MCF 10A (cell line): ENCODE results near the gene ECE1. TPM values are rescaled to one million over a fixed set of nuclear protein-coding genes. Genes with fewer than 3 reads are reported as not detected.

Source experiments
- BruUV-seq: library from RNA; stranded (reverse); fragments of 400-500 nt; replicated peaks from 2 replicates; lab custom pipeline; 2021; lab: Mats Ljungman, UMichigan
- CTCF ChIA-PET: fragments of 300-600 bp; sonication (Branson Sonifier 250); formaldehyde crosslinking; extraction: SDS; loops from one replicate; lab custom pipeline; 2021; ENCODE audit warnings: antibody characterized with exemption, inconsistent platforms; lab: Yijun Ruan, JAX
- POLR2A ChIA-PET: fragments of 300-600, 350-650 bp; sonication (Branson Sonifier 250); formaldehyde crosslinking; extraction: SDS; loops from one replicate; lab custom pipeline; 2020; ENCODE audit warnings: antibody characterized with exemption, inconsistent platforms; lab: Yijun Ruan, JAX
- DNase-seq: peaks from one replicate; pipeline ENCODE4 v3.0.0-alpha.2; 2018; ENCODE audit not compliant: unreplicated experiment
- H3K27ac Mint-ChIP-seq: one replicate; pipeline ENCODE4 v1.8.0; 2022; ENCODE audit warnings: mild to moderate bottlenecking, low read depth, mixed read lengths; ENCODE audit not compliant: unreplicated experiment
- H3K27me3 Mint-ChIP-seq: one replicate; pipeline ENCODE4 v1.8.0; 2022; ENCODE audit warnings: mixed read lengths; ENCODE audit not compliant: insufficient read depth, unreplicated experiment
- H3K36me3 Mint-ChIP-seq: one replicate; pipeline ENCODE4 v1.8.0; 2022; ENCODE audit warnings: mild to moderate bottlenecking, moderate library complexity, mixed read lengths; ENCODE audit not compliant: insufficient read depth, unreplicated experiment
- H3K4me1 Mint-ChIP-seq: one replicate; pipeline ENCODE4 v1.8.0; 2022; ENCODE audit warnings: mixed read lengths; ENCODE audit not compliant: insufficient read depth, unreplicated experiment
- H3K4me3 Mint-ChIP-seq: one replicate; pipeline ENCODE4 v1.8.0; 2022; ENCODE audit warnings: mild to moderate bottlenecking, moderate library complexity, mixed read lengths; ENCODE audit not compliant: unreplicated experiment
- H3K9me3 Mint-ChIP-seq: one replicate; pipeline ENCODE4 v1.8.0; 2022; ENCODE audit warnings: mixed read lengths; ENCODE audit not compliant: unreplicated experiment
- intact Hi-C: fragments of 100-400 bp; cut with micrococcal nuclease; formaldehyde crosslinking; loops from 2 replicates; pipeline ENCODE4 v1.14.1; 2022
- total RNA-seq: library from RNA; stranded (reverse); gene quantifications from 2 replicates; pipeline ENCODE4 v1.2.3, GENCODE V29; 2022
- TF ChIP-seq, protein P1 (sequence below): fragments of 200-600 bp; IDR thresholded peaks from one replicate; pipeline ENCODE4 v1.8.0; 2022; ENCODE audit warnings: antibody characterized with exemption, mild to moderate bottlenecking; ENCODE audit not compliant: unreplicated experiment

ECE1 gene
- total RNA-seq, 1 experiment from 2014 or later, result 40.0 TPM

DNA sequence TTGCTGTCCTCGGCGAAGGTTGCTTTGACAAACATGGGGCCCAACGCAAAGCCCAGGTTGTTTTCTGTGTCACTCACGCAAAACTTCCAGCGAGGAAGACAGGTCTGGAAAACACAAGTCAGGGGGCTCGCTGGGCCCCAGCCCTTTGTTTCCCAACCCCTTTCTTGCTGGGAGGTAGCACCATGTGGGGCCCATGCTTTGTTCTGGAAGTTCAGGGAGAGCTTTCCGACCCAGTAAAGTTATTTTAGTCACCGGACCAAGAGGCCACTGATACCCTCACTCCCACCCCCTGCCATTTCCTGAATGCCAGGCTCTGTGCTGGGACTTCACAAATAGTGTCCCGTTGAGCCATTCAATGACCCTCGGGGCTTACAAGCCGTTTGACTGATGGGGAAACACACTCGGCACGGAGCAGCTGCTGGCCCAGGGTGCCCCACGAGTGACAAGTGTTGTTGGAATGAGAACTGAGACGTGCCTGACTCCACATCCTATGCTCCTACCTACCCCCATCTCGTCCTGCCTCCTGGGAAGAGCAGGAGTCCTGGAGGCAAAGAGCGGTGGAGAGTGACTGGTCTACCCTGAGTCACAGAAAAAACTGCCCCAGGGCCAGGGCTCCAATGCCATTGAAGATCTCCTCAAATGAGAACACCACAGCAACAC lies 52.0 kb downstream of the ECE1 start:
- Mint-ChIP-seq H3K36me3 (peaks cover 12% of the 10 kb centered on the region), H3K9me3 (no peaks in the 10 kb centered on the region), H3K27ac (no peak overlapping the region), H3K4me1 (peaks cover 5% of the 10 kb centered on the region), H3K4me3 (no peak overlapping the region), H3K27me3 (no peaks in the 10 kb centered on the region)
- BruUV-seq, result no TSS peak
- CTCF ChIA-PET, result interaction anchor here (0.8 to 12.9 kb wide), 3 partner anchors 17 to 281 kb away, joined by 3 to 283 read pairs (median 52); no protein-coding TSS in a partner anchor
- DNase-seq, result peak; percentile 53
- TF ChIP-seq, protein P1, sequence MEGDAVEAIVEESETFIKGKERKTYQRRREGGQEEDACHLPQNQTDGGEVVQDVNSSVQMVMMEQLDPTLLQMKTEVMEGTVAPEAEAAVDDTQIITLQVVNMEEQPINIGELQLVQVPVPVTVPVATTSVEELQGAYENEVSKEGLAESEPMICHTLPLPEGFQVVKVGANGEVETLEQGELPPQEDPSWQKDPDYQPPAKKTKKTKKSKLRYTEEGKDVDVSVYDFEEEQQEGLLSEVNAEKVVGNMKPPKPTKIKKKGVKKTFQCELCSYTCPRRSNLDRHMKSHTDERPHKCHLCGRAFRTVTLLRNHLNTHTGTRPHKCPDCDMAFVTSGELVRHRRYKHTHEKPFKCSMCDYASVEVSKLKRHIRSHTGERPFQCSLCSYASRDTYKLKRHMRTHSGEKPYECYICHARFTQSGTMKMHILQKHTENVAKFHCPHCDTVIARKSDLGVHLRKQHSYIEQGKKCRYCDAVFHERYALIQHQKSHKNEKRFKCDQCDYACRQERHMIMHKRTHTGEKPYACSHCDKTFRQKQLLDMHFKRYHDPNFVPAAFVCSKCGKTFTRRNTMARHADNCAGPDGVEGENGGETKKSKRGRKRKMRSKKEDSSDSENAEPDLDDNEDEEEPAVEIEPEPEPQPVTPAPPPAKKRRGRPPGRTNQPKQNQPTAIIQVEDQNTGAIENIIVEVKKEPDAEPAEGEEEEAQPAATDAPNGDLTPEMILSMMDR, result no peak
- intact Hi-C loops, result loop anchor here (10.0 kb wide), 2 partner anchors 417 to 1177 kb away; no protein-coding TSS in a partner anchor
- POLR2A ChIA-PET, result interaction anchor here (0.7 to 2.0 kb wide), 2 partner anchors 14 to 68 kb away, joined by 3 to 6 read pairs; no protein-coding TSS in a partner anchor

- no peak overlapping the region for H3K4me3 Mint-ChIP-seq
- POLR2A ChIA-PET, result interaction anchor here (0.7 to 2.0 kb wide), 2 partner anchors 14 to 68 kb away, joined by 3 to 6 read pairs; no protein-coding TSS in a partner anchor
- no peaks in the 10 kb centered on the region for H3K9me3 Mint-ChIP-seq
- intact Hi-C loops, result loop anchor here (10.0 kb wide), 2 partner anchors 417 to 1177 kb away; no protein-coding TSS in a partner anchor
- TF ChIP-seq, protein P1, result no peak
- peaks cover 5% of the 10 kb centered on the region for H3K4me1 Mint-ChIP-seq
- no peak for DNase-seq
- H3K36me3 Mint-ChIP-seq, result peaks cover 14% of the 10 kb centered on the region
- CTCF ChIA-PET, result interaction anchor here (0.5 to 12.9 kb wide), 5 partner anchors 11 to 282 kb away, joined by 3 to 283 read pairs (median 3); no protein-coding TSS in a partner anchor
- BruUV-seq, result no TSS peak
- H3K27me3 Mint-ChIP-seq, result no peaks in the 10 kb centered on the region
- H3K27ac Mint-ChIP-seq, result no peak overlapping the region
Observed at GRCh38 chr1:21237446-21238088, 52.7 kb downstream of the ECE1 start.

DNA sequence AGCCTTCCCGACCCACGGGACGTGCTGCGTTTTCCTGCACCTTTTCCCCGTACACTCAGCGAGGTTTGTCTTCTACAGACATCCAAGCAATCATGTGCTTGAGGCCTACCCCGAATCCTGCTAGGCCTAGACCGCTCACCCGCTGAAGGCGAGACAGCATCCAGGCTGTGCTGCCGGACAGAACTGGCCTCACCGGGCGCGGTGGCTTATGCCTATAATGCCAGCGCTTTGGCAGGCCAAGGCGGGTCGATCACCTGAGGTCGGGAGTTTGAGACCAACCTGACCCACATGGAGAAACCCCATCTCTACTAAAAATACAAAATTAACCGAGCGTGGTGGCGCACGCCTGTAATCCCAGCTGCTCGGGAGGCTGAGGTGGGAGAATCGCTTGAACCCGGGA lies 54.1 kb downstream of the ECE1 start:
- no peaks in the 10 kb centered on the region for H3K9me3 Mint-ChIP-seq
- DNase-seq, result no peak
- BruUV-seq, result no TSS peak
- H3K27me3 Mint-ChIP-seq, result no peaks in the 10 kb centered on the region
- peaks cover 20% of the 10 kb centered on the region for H3K36me3 Mint-ChIP-seq
- POLR2A ChIA-PET, result no interaction called here
- H3K4me3 Mint-ChIP-seq, result no peak overlapping the region
- intact Hi-C loops, result loop anchor here (10.0 kb wide), 2 partner anchors 419 to 1179 kb away; no protein-coding TSS in a partner anchor
- CTCF ChIA-PET, result interaction anchor here (0.6 to 12.9 kb wide), 5 partner anchors 11 to 133 kb away, joined by 3 to 283 read pairs (median 7); no protein-coding TSS in a partner anchor
- H3K4me1 Mint-ChIP-seq, result peaks cover 5% of the 10 kb centered on the region
- TF ChIP-seq, protein P1, result no peak
- H3K27ac Mint-ChIP-seq, result no peak overlapping the region

- Mint-ChIP-seq H3K36me3 (peaks cover 21% of the 10 kb centered on the region), H3K9me3 (no peaks in the 10 kb centered on the region), H3K27me3 (no peaks in the 10 kb centered on the region), H3K27ac (no peak overlapping the region), H3K4me1 (peaks cover 5% of the 10 kb centered on the region), H3K4me3 (no peak overlapping the region)
- POLR2A ChIA-PET, result interaction anchor here (0.9 kb wide), 1 partner anchor 178 kb away, joined by 3 read pairs; no protein-coding TSS in a partner anchor
- BruUV-seq, result no TSS peak
- TF ChIP-seq, protein P1, result no peak
- intact Hi-C loops, result loop anchor here (10.0 kb wide), 2 partner anchors 420 to 1180 kb away; no protein-coding TSS in a partner anchor
- CTCF ChIA-PET, result interaction anchor here (0.7 to 12.9 kb wide), 4 partner anchors 13 to 338 kb away, joined by 3 to 283 read pairs (median 30); no protein-coding TSS in a partner anchor
- DNase-seq, result no peak
Observed at GRCh38 chr1:21234779-21235178, 55.5 kb downstream of the ECE1 start.
